Testis (tissue), 2 donors: ENCODE data around the gene COCH.

Source experiments
- CTCF ChIP-seq, 3 experiments: fragments of 450-650 bp in 2 of 3; fragments of 200-600 bp in 1 of 3; sonication (generic) in 1 of 3; IDR thresholded peaks; one replicate each; pipeline ENCODE4 v1.5.1; 2016 to 2019; ENCODE audit warnings: antibody characterized with exemption in 3 of 3, mild to moderate bottlenecking in 2 of 3, moderate library complexity in 1 of 3
- POLR2A ChIP-seq: fragments of 450-650 bp; IDR thresholded peaks from one replicate; pipeline ENCODE4 v1.6.1; 2017; ENCODE audit warnings: antibody characterized with exemption, mild to moderate bottlenecking, moderate library complexity

- TF ChIP-seq CTCF (IDR thresholded peaks at IDR 0.05): no peak
- no peak for TF ChIP-seq POLR2A
Observed at GRCh38 chr14:30903285-30904124, 29.1 kb downstream of the COCH start.
